Memory B cell (primary cell): Measurements from ENCODE around the gene OR3A2.
"Not testable (repeated sequence)": the region's sequence is repeated elsewhere in the genome, so short reads cannot be mapped to it uniquely, and the experiment has no call there.

Experiments
- ATAC-seq: fragments of 150-1000 bp; cut with Tn5 transposase; 2 replicates; pipeline ENCODE4 v1.10.0; 2021; ENCODE audit warnings: low read depth, mild to moderate bottlenecking, moderate library complexity
- DNase-seq, 2 donors: peaks; one replicate each; pipeline ENCODE4 v3.0.0; 2022; ENCODE audit warnings: low spot score in 2 of 2
- H3K27ac Mint-ChIP-seq: one replicate; pipeline ENCODE4 v1.8.0; 2022; ENCODE audit warnings: mild to moderate bottlenecking, moderate library complexity, mixed read lengths
- H3K27me3 Mint-ChIP-seq: one replicate; pipeline ENCODE4 v1.8.0; 2022; ENCODE audit warnings: mixed read lengths
- H3K36me3 Mint-ChIP-seq: one replicate; pipeline ENCODE4 v1.8.0; 2022; ENCODE audit warnings: mild to moderate bottlenecking, mixed read lengths
- H3K4me1 Mint-ChIP-seq: one replicate; pipeline ENCODE4 v1.8.0; 2022; ENCODE audit warnings: mixed read lengths
- H3K4me3 Mint-ChIP-seq: one replicate; pipeline ENCODE4 v1.8.0; 2022; ENCODE audit warnings: mild to moderate bottlenecking, moderate library complexity, mixed read lengths
- H3K9me3 Mint-ChIP-seq: one replicate; pipeline ENCODE4 v1.8.0; 2022; ENCODE audit warnings: mixed read lengths

Gene OR3A2

DNA sequence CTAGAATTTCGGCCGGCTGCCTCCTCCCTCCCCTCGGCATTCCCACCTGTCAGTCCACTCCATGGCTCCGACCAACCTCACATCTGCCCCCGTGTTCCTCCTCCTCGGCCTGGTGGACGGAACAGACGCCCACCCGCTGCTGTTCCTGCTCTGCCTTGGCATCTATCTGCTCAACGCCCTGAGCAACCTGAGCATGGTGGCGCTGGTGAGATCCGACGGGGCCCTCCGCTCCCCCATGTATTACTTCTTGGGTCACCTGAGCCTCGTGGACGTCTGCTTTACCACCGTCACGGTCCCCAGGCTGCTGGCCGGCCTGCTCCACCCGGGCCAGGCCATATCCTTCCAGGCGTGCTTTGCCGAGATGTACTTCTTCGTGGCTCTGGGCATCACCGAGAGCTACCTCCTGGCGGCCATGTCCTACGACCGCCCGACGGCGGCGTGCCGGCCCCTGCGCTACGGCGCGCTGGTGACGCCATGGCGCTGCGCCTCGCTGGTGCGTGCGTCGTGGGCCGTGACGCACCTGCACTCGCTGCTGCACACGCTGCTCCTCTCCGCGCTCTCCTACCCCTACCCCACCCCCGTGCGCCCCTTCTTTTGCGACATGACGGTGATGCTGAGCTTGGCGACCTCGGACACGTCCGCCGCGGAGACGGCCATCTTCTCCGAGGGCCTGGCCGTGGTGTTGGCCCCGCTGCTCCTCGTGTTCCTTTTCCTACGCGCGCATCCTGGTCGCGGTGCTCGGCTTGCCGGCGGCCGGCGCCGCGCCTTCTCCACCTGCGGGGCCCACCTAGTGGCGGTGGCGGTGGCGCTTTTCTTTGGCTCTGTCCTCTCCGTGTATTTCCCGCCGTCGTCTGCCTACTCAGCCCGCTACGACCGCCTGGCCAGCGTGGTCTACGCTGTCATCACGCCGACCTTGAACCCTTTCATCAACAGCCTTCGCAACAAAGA, at the start of gene OR3A2:
Gene OR3A2, minus strand, starts transcription at position 440 of the 948 bp plus-strand sequence.
- H3K36me3 Mint-ChIP-seq: no peaks in the 10 kb centered on the region
- H3K27ac Mint-ChIP-seq: peak within 1 kb of the TSS; percentile 39
- H3K27me3 Mint-ChIP-seq: peaks cover 22% of the 10 kb centered on the region
- H3K4me1 Mint-ChIP-seq: no peaks in the 10 kb centered on the region
- no peaks in the 10 kb centered on the region for H3K9me3 Mint-ChIP-seq
- peak within 1 kb of the TSS; percentile 80 for H3K4me3 Mint-ChIP-seq
- ATAC-seq (peak; percentile 92), DNase-seq (peak in 1 of 2 donors; percentile 5)

DNA sequence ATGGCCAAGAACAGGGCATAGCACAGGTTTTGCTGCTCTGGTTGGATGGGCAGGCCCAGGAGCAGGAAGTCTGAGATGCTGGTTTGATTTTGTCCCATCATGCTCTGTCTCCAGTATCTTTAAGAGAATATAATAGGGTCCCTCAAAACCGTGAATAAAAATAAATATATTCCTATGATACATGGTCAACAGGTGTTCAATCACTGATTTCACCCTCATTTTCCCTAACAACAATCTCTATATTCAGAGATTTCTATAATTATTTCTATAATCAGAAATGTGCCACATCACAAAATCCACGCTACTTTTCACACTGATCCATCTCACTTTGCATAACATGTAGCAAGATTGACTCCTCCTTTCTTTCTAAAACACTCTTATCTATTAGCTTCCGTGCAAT, 47.6 kb upstream of the OR3A2 start, which contains the start of gene OR1E2:
Gene OR1E2, minus strand, starts transcription at position 101 of the 400 bp plus-strand sequence. Its CDS starts 0 bp downstream, at position 101.
- Mint-ChIP-seq H3K9me3 (peaks cover 7% of the 10 kb centered on the region), H3K4me1 (peaks cover 5% of the 10 kb centered on the region), H3K36me3 (no peaks in the 10 kb centered on the region), H3K4me3 (no peak within 1 kb of the TSS), H3K27ac (no peak within 1 kb of the TSS), H3K27me3 (peaks cover 12% of the 10 kb centered on the region)
- DNase-seq (no peak), ATAC-seq (no peak)

DNA sequence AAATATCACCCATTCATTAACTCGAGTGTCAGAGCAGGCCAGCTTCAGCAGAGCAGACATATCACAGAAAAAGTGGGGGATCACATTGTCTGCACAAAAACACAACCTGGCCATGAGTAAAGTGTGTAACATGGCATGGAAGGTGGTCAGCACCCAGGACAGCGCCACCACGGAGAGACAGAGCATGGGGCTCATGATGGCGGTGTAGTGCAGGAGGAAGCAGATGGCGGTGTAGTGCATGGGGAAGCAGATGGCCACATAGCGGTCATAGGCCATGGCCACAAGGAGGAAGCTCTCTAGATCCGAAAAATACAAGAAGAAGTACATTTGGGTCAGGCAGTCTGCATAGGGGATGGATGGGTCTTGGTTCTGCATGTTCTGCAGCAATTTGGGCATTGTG, 47.1 kb upstream of the OR3A2 start:
- H3K27me3 Mint-ChIP-seq: peaks cover 12% of the 10 kb centered on the region
- peak; percentile 79 for ATAC-seq
- H3K9me3 Mint-ChIP-seq: not testable (repeated sequence)

DNA sequence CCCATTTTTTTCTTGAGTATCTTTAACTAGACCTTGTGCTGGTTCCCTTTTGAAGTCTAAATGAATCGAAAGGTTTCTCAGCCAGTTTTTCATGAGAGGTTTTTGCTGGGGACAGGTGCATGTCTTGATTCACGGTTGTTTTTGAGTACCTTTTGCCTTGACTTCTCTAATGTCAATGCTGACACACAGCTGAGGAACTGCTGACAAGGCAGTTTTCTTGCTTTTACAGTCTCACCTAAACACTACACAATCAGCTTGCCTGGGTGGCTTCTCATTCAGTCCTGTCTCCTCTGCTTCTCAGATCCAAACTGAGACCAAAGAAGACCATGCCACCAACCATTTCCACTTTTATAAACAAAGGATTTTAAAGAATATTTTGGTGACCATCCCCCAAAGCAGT, 32.1 kb upstream of the OR3A2 start:
- no peak for ATAC-seq
- Mint-ChIP-seq H3K9me3 (peaks cover 4% of the 10 kb centered on the region), H3K4me1 (no peaks in the 10 kb centered on the region), H3K27ac (no peak overlapping the region), H3K4me3 (no peak overlapping the region), H3K36me3 (no peaks in the 10 kb centered on the region), H3K27me3 (peaks cover 14% of the 10 kb centered on the region)
- no peak for DNase-seq

More for the DNA sequence above, 47.1 kb upstream of the OR3A2 start:
- not testable (repeated sequence) for H3K4me3 Mint-ChIP-seq, H3K4me1 Mint-ChIP-seq, H3K36me3 Mint-ChIP-seq, H3K27ac Mint-ChIP-seq, DNase-seq

DNA sequence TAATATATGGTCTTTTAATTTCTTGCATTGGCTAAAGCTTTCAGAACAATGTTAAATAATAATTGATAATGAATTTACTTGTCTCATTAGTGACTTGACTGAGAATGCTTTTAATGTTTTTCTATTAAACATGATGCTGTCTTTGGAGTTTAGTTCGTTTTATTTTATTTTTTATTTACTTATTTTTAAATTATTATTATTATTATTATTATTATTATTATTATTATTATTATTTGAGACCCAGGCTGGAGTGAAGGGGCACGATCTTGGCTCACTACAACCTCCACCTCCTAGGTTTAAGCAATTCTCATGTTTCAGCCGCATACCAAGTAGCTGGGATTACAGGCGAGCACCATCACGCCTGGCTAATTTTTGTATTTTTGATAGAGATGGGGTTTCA, 29.5 kb upstream of the OR3A2 start:
- H3K4me3 Mint-ChIP-seq: no peak overlapping the region
- ATAC-seq (no peak), DNase-seq (no peak)
- peaks cover 12% of the 10 kb centered on the region for H3K27me3 Mint-ChIP-seq
- H3K36me3 Mint-ChIP-seq: peaks cover 1% of the 10 kb centered on the region
- peaks cover 5% of the 10 kb centered on the region for H3K4me1 Mint-ChIP-seq
- H3K9me3 Mint-ChIP-seq: peaks cover 4% of the 10 kb centered on the region
- H3K27ac Mint-ChIP-seq: no peak overlapping the region

DNA sequence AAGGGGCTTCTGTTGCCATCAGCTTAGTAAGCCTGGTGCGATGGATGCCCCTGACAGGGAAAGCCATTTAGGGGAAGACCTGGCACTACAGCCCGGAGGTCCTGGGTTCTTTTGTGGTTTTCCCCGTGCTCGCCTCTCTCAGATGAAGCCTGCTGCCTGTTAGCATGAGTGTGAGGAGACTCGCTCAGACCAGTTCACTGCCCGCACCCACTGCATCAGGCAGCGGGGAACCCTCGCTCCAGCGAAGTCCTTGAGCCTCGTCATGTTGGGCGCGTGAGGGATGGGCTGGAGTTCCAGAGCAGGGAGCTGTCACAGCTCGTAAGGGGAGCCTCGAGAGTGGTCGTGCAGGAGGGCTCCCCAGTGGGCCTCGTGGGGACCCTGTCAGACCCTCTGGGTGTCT, 26.1 kb upstream of the OR3A2 start:
- peaks cover 17% of the 10 kb centered on the region for H3K27me3 Mint-ChIP-seq
- not testable (repeated sequence) for ATAC-seq, DNase-seq

DNA sequence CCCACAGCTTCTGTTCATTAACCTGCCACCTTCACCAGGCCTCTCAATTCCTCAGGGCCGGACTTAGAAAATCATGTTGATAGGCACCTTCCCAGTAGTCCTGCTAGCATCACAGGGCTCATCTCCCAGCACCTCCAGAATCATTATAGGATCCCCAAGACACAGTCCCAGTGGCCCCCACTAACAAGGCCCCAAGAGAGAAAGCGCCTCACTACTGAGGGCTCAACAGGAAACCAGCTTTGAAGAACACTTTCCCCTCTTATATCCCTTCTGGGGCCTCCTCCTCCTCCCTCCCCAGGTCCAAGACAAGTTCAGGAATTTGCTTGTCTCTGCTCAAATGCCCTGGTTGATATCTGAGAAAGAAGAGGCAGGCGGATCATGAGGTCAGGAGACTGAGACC, 25.0 kb upstream of the OR3A2 start, which contains the start of gene OR3A3:
Gene OR3A3, plus strand, starts transcription at position 301 of the 400 bp plus-strand sequence.
- ATAC-seq: no peak
- H3K27me3 Mint-ChIP-seq: peaks cover 17% of the 10 kb centered on the region
- no peak within 1 kb of the TSS for H3K4me3 Mint-ChIP-seq
- H3K27ac Mint-ChIP-seq: no peak within 1 kb of the TSS
- peaks cover 5% of the 10 kb centered on the region for H3K36me3 Mint-ChIP-seq
- H3K4me1 Mint-ChIP-seq: peaks cover 5% of the 10 kb centered on the region
- no peak for DNase-seq
- H3K9me3 Mint-ChIP-seq: peaks cover 9% of the 10 kb centered on the region

More for the DNA sequence above, 26.1 kb upstream of the OR3A2 start:
- H3K4me1 Mint-ChIP-seq, H3K9me3 Mint-ChIP-seq, H3K36me3 Mint-ChIP-seq, H3K4me3 Mint-ChIP-seq, H3K27ac Mint-ChIP-seq: not testable (repeated sequence)

DNA sequence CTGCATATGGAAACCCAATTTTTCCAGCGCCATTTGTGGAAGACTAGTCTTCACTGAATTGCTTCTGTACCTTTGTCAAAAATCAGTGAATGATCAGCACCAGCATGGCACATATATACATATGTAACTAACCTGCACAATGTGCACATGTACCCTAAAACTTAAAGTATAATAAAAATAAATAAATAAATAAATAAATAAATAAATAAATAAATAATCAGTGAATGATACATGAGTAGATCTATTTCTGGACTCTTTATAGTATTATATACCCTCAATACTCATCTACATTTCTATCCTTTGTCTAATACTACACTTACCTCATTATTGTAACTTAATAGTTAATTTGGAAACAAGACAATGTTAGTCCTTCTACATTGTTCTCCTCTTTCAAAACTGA, 17.7 kb upstream of the OR3A2 start:
- not testable (repeated sequence) for H3K27me3 Mint-ChIP-seq, H3K36me3 Mint-ChIP-seq, H3K4me1 Mint-ChIP-seq, ATAC-seq, DNase-seq, H3K4me3 Mint-ChIP-seq, H3K27ac Mint-ChIP-seq
- H3K9me3 Mint-ChIP-seq: peaks cover 11% of the 10 kb centered on the region

DNA sequence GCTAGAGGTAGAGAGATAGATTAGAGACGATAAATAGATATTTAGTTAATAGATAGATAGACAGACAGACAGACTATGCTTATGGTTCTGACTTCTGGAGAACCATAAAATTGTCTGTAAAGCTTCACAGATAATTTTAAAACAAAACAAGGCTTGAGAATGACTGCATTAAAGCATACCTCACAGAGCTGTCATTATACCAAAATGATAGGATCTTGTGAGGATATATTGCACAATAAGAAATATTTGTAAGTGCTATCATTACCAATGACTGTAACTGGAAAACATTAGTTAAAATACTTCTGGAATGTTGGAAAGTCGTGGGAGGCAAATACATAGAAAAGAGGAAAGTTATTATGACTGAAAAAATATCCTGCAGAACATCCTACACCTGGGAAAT, 15.7 kb upstream of the OR3A2 start:
- peaks cover 3% of the 10 kb centered on the region for H3K27me3 Mint-ChIP-seq
- no peak for ATAC-seq
- H3K36me3 Mint-ChIP-seq: no peaks in the 10 kb centered on the region
- H3K9me3 Mint-ChIP-seq: peaks cover 5% of the 10 kb centered on the region
- H3K4me1 Mint-ChIP-seq: no peaks in the 10 kb centered on the region
- H3K4me3 Mint-ChIP-seq: no peak overlapping the region
- DNase-seq: no peak
- no peak overlapping the region for H3K27ac Mint-ChIP-seq

DNA sequence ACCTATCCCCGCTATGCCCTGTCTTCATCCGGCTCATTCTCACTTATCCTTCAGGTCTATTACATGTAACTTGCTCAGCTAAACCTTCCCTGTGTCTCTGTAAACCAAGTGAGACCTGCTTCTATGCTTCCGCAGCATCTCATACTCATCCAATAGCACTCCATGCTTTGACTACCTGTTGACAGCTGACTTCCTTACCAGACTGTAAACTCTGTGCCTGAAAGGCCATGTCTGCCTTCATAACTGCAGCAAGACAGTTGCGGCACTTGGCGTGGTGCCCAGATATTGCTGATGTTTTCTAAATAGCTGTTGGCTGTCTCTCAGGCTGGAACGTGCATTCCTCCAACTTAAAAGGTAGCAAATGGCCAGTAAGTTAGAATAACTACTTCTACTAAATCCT, 13.9 kb upstream of the OR3A2 start:
- Mint-ChIP-seq H3K4me3 (no peak overlapping the region), H3K27ac (no peak overlapping the region), H3K4me1 (no peaks in the 10 kb centered on the region), H3K9me3 (peaks cover 2% of the 10 kb centered on the region), H3K36me3 (no peaks in the 10 kb centered on the region), H3K27me3 (peaks cover 4% of the 10 kb centered on the region)
- no peak for ATAC-seq
- DNase-seq: no peak

DNA sequence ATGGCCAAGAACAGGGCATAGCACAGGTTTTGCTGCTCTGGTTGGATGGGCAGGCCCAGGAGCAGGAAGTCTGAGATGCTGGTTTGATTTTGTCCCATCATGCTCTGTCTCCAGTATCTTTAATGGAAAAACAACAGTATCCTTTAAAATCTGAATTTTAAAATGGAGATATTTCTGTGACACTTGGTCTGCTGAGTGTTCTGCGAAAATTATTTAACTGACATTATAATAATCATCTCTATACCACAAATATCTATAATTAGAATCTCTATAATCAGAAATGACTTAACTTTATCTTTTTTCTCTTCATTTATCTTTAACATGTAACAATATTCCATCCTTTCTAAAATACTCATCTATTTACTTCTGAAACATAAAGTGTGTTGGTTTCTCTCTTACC, 12.2 kb upstream of the OR3A2 start, which contains the start of gene OR1E1:
Gene OR1E1, minus strand, starts transcription at position 101 of the 400 bp plus-strand sequence. Its CDS starts 0 bp downstream, at position 101.
- ATAC-seq (no peak), DNase-seq (no peak)
- peaks cover 7% of the 10 kb centered on the region for H3K27me3 Mint-ChIP-seq
- no peak within 1 kb of the TSS for H3K4me3 Mint-ChIP-seq
- H3K27ac Mint-ChIP-seq: no peak within 1 kb of the TSS
- H3K36me3 Mint-ChIP-seq: no peaks in the 10 kb centered on the region
- H3K9me3 Mint-ChIP-seq: no peaks in the 10 kb centered on the region
- H3K4me1 Mint-ChIP-seq: no peaks in the 10 kb centered on the region

DNA sequence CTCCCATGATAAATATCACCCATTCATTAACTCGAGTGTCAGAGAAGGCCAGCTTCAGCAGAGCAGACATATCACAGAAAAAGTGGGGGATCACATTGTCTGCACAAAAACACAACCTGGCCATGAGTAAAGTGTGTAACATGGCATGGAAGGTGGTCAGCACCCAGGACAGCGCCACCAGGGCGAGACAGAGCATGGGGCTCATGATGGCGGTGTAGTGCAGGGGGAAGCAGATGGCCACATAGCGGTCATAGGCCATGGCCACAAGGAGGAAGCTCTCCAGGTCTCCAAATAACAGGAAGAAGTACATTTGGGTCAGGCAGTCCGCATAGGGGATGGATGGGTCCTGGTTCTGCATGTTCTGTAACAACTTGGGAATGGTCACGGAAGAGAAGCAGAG, 11.7 kb upstream of the OR3A2 start:
- not testable (repeated sequence) for DNase-seq

DNA sequence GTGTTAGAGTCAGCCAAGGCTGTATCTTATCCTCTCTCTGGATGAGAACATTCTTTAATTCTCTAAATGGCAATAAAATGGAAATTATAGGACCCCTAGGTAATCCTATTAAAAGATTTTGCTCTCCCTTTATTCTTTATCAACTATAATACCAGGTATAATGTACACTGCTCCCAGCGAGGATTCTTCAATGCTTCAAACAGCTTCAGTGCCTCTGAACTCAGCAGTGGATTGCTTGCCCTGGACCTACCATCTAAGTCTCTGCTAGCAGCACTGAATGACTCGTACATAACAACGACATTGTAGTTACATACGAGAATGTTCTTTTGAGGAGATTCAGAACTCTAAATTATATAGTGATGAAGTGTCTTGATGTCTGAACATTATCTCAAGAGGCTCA, 3.7 kb upstream of the OR3A2 start:
- no peaks in the 10 kb centered on the region for H3K4me1 Mint-ChIP-seq
- peaks cover 18% of the 10 kb centered on the region for H3K27me3 Mint-ChIP-seq
- ATAC-seq: no peak
- no peak for DNase-seq
- H3K27ac Mint-ChIP-seq: no peak overlapping the region
- no peak overlapping the region for H3K4me3 Mint-ChIP-seq
- H3K36me3 Mint-ChIP-seq: no peaks in the 10 kb centered on the region
- H3K9me3 Mint-ChIP-seq: peaks cover 4% of the 10 kb centered on the region

More for the DNA sequence above, 11.7 kb upstream of the OR3A2 start:
- H3K9me3 Mint-ChIP-seq, H3K27me3 Mint-ChIP-seq, ATAC-seq, H3K27ac Mint-ChIP-seq, H3K4me3 Mint-ChIP-seq, H3K36me3 Mint-ChIP-seq, H3K4me1 Mint-ChIP-seq: not testable (repeated sequence)

DNA sequence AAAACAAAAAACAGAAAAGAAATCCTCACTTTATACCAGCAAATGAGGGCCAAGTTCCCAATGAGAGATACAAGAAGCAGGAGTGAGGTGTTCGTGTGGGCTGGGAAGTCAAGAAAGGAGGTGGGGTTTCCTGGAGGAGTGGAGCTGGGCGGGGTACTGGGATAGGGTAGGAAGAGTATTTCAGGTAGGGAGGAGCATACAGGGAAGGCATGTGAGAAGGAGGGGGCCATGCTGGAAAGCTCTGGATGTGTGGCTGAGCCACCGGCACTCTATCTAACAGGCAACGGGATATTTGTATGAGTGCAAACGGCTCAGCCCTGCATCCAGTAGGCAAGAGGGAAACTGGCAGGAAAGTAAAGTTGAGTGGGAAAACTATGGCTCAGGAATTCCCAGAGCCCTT, 4.2 kb downstream of the OR3A2 start:
- Mint-ChIP-seq H3K4me1 (peaks cover 3% of the 10 kb centered on the region), H3K27me3 (peaks cover 27% of the 10 kb centered on the region), H3K4me3 (no peak overlapping the region), H3K9me3 (no peaks in the 10 kb centered on the region), H3K27ac (no peak overlapping the region), H3K36me3 (peaks cover 2% of the 10 kb centered on the region)
- DNase-seq (no peak), ATAC-seq (no peak)
